HepG2 (cell line): ENCODE results near the gene PRPF4. TPM values are rescaled to one million over a fixed set of nuclear protein-coding genes. Genes with fewer than 3 reads are reported as not detected.

Source experiments
- ATAC-seq: fragments of 200-7000 bp; cut with Tn5 transposase; 3 replicates; pipeline ENCODE4 v1.9.1; 2020; ENCODE audit warnings: mild to moderate bottlenecking, moderate library complexity
- BruUV-seq: library from RNA; stranded (reverse); fragments of 400-500 nt; replicated peaks from 2 replicates; lab custom pipeline; 2021; lab: Mats Ljungman, UMichigan
- CTCF ChIA-PET: fragments of 300-600 bp; formaldehyde crosslinking; extraction: SDS; loops from one replicate; lab custom pipeline; 2021; ENCODE audit warnings: low total read pairs, inconsistent platforms, low intra/inter-chr PET ratio; lab: Yijun Ruan, JAX
- POLR2A ChIA-PET: fragments of 350-600 bp; sonication (Branson Sonifier 250); formaldehyde crosslinking; loops from one replicate; lab custom pipeline; 2020; ENCODE audit warnings: antibody characterized with exemption, inconsistent platforms; lab: Yijun Ruan, JAX
- DNase-seq: peaks from one replicate; pipeline ENCODE4 v3.0.0-alpha.2; 2015; ENCODE audit warnings: low spot score
- FAIRE-seq: peaks from 3 replicates; lab custom pipeline; 2011; peaks lifted over from hg19 to GRCh38; lab: Jason Lieb, UNC
- H2AFZ ChIP-seq: one replicate; pipeline ENCODE4 v1.6.1; 2011; ENCODE audit warnings: low read length, inconsistent platforms
- H3K27ac ChIP-seq: fragments of 300-600 bp; 3 replicates; pipeline ENCODE4 v1.8.0; 2011; ENCODE audit warnings: mixed run types, mild to moderate bottlenecking, mixed read lengths, low read length, inconsistent platforms; ENCODE audit not compliant: insufficient read depth; ENCODE audit errors: extremely low read length
- H3K27me3 ChIP-seq, 2 experiments: fragments of 200-600 bp in 1 of 2; 2 replicates in 1 of 2; 3 replicates in 1 of 2; pipeline versions ENCODE4 v1.6.0 to v1.8.0; 2011; ENCODE audit warnings: low read length in 2 of 2, mild to moderate bottlenecking in 2 of 2, moderate library complexity in 2 of 2, inconsistent platforms in 1 of 2; ENCODE audit not compliant: insufficient read depth in 2 of 2, control insufficient read depth in 1 of 2
- H3K36me3 ChIP-seq, 2 experiments: fragments of 200-600 bp in 1 of 2; replicated peaks in 1 of 2; 2 replicates in 1 of 2; 3 replicates in 1 of 2; pipeline versions ENCODE4 v1.5.1 to v1.8.0; 2011; ENCODE audit warnings: low read length in 2 of 2, inconsistent platforms in 1 of 2; ENCODE audit not compliant: insufficient read depth in 2 of 2, control insufficient read depth in 1 of 2
- H3K4me1 ChIP-seq: 2 replicates; pipeline ENCODE4 v1.5.1; 2012; ENCODE audit warnings: low read length, inconsistent platforms; ENCODE audit not compliant: insufficient read depth
- H3K4me2 ChIP-seq: 2 replicates; pipeline ENCODE4 v1.6.0; 2011; ENCODE audit warnings: low read depth, low read length, inconsistent platforms
- H3K4me3 ChIP-seq, 3 experiments: fragments of 200-600 bp in 1 of 3; sonication (generic), shearing (Covaris generic) in 1 of 3; replicated peaks in 1 of 3; 2 replicates each; pipeline ENCODE4 v1.5.1; 2011 to 2016; ENCODE audit warnings: low read length in 3 of 3, inconsistent platforms in 2 of 3, low read depth in 2 of 3, mild to moderate bottlenecking in 2 of 3, control low read depth in 1 of 3, mixed read lengths in 1 of 3; ENCODE audit not compliant: insufficient read depth in 1 of 3
- H3K79me2 ChIP-seq: one replicate; pipeline ENCODE4 v1.6.1; 2011; ENCODE audit warnings: low read length, inconsistent platforms; ENCODE audit not compliant: insufficient read depth
- H3K9ac ChIP-seq: 2 replicates; pipeline ENCODE4 v1.6.0; 2011; ENCODE audit warnings: mild to moderate bottlenecking, low read depth, low read length, inconsistent platforms; ENCODE audit not compliant: insufficient read depth
- H3K9me3 ChIP-seq: 2 replicates; pipeline ENCODE4 v1.5.1; 2012; ENCODE audit warnings: mild to moderate bottlenecking, low read length
- H4K20me1 ChIP-seq: 2 replicates; pipeline ENCODE4 v1.6.0; 2011; ENCODE audit warnings: inconsistent platforms, mild to moderate bottlenecking, low read length, moderate library complexity; ENCODE audit not compliant: insufficient read depth
- HNF4G ChIP-seq, 2 experiments: sonication (generic) in 1 of 2; formaldehyde crosslinking in 1 of 2; IDR thresholded peaks; 2 replicates each; pipeline versions ENCODE4 v1.4.0 to v1.6.1; 2011 to 2020; ENCODE audit warnings: borderline replicate concordance in 2 of 2, low read depth in 2 of 2, mild to moderate bottlenecking in 2 of 2, low read length in 1 of 2, missing genetic modification reagents in 1 of 2, moderate library complexity in 1 of 2
- MTA1 ChIP-seq: sonication (generic); formaldehyde crosslinking; IDR thresholded peaks from 2 replicates; pipeline ENCODE4 v1.4.0; 2020; ENCODE audit warnings: missing genetic modification reagents, mild to moderate bottlenecking, borderline replicate concordance
- MYC ChIP-seq: sonication (generic); formaldehyde crosslinking; IDR thresholded peaks from 2 replicates; pipeline ENCODE4 v1.9.0; 2021; ENCODE audit warnings: missing genetic modification reagents, borderline replicate concordance
- NFKB2 ChIP-seq: sonication (generic); formaldehyde crosslinking; IDR thresholded peaks from 2 replicates; pipeline ENCODE4 v1.4.0; 2020; ENCODE audit warnings: missing genetic modification reagents, borderline replicate concordance
- RARA ChIP-seq: IDR thresholded peaks from 2 replicates; pipeline ENCODE4 v1.6.1; 2016; ENCODE audit warnings: missing genetic modification reagents, missing compliant biosample characterization
- YEATS2 ChIP-seq: sonication (generic); formaldehyde crosslinking; IDR thresholded peaks from 2 replicates; pipeline ENCODE4 v1.4.0; 2020; ENCODE audit warnings: missing genetic modification reagents, borderline replicate concordance
- ZFX ChIP-seq: sonication (generic); formaldehyde crosslinking; IDR thresholded peaks from 2 replicates; pipeline ENCODE4 v1.4.0; 2020; ENCODE audit warnings: mild to moderate bottlenecking, low read depth, missing genetic modification reagents, moderate library complexity
- ZNF235 ChIP-seq: sonication (generic); formaldehyde crosslinking; IDR thresholded peaks from 2 replicates; pipeline ENCODE4 v1.8.1; 2023; ENCODE audit warnings: mild to moderate bottlenecking, missing genetic modification reagents, borderline replicate concordance
- ZNF274 ChIP-seq: sonication (generic); formaldehyde crosslinking; IDR thresholded peaks from 2 replicates; pipeline ENCODE4 v1.5.1; 2020; ENCODE audit warnings: mild to moderate bottlenecking, missing genetic modification reagents
- ZNF350 ChIP-seq: sonication (generic); formaldehyde crosslinking; IDR thresholded peaks from 2 replicates; pipeline ENCODE4 v1.4.0; 2020; ENCODE audit warnings: mild to moderate bottlenecking, low read depth, missing genetic modification reagents, borderline replicate concordance
- ZNF432 ChIP-seq: sonication (generic); formaldehyde crosslinking; IDR thresholded peaks from 2 replicates; pipeline ENCODE4 v1.5.0; 2020; ENCODE audit warnings: missing genetic modification reagents, mild to moderate bottlenecking, borderline replicate concordance
- ZNF550 ChIP-seq: sonication (generic); formaldehyde crosslinking; IDR thresholded peaks from 2 replicates; pipeline ENCODE4 v1.4.0; 2020; ENCODE audit warnings: mild to moderate bottlenecking, missing genetic modification reagents, borderline replicate concordance
- WGBS: methylation state at CpG from one replicate; pipeline ENCODE4 v1.1.6; 2017; ENCODE audit warnings: low lambda C conversion rate; 5-methylcytosine and 5-hydroxymethylcytosine counted together
- in situ Hi-C: cut with HindIII; loops from 2 replicates; pipeline ENCODE4 v1.10.0; 2017; ENCODE audit warnings: low pct_unique_long_range_greater_than_20kb; ENCODE audit not compliant: extremely low pct_ligation_motif_present
- intact Hi-C: fragments of 100-400 bp; cut with micrococcal nuclease; formaldehyde crosslinking; loops from one replicate; pipeline ENCODE4 v1.10.0; 2022; ENCODE audit not compliant: unreplicated experiment
- polyA plus RNA-seq, 8 experiments: library from polyadenylated mRNA; depleted of rRNA in 3 of 8; stranded (reverse) in 7 of 8; unstranded in 1 of 8; fragments of >200 nt; fragmentation: Illumina TruSeq in 4 of 8; extraction: Trizol in 4 of 8; gene quantifications; 2 replicates each; pipeline versions ENCODE4 v1.2.1 to v1.2.3, GENCODE V29; 2011 to 2016; ENCODE audit warnings: low read depth in 4 of 8, missing spikeins in 1 of 8, mixed read lengths in 1 of 8; ENCODE audit not compliant: insufficient read depth in 1 of 8
- total RNA-seq, 5 experiments: library from RNA; depleted of rRNA; stranded (reverse); fragments of >200 nt; fragmentation: Illumina TruSeq; extraction: Trizol; gene quantifications; 2 replicates each; pipeline ENCODE4 v1.2.3, GENCODE V29; 2016; ENCODE audit warnings: low read depth in 1 of 5
- TF ChIP-seq, protein P1 (sequence below): sonication (generic); formaldehyde crosslinking; IDR thresholded peaks from 2 replicates; pipeline ENCODE4 v1.5.0; 2020; ENCODE audit warnings: mild to moderate bottlenecking, missing genetic modification reagents
- TF ChIP-seq, protein P2 (sequence below): sonication (generic); formaldehyde crosslinking; IDR thresholded peaks from 2 replicates; pipeline ENCODE4 v1.4.0; 2020; ENCODE audit warnings: missing genetic modification reagents, borderline replicate concordance
- TF ChIP-seq, protein P3 (sequence below): IDR thresholded peaks from 2 replicates; pipeline ENCODE4 v1.6.1; 2012; ENCODE audit warnings: inconsistent platforms
- TF ChIP-seq, protein P4 (sequence below): IDR thresholded peaks from 2 replicates; pipeline ENCODE4 v1.4.0; 2020; ENCODE audit warnings: mild to moderate bottlenecking, missing genetic modification reagents

Gene PRPF4
- total and polyA plus RNA-seq, 2 of the 13 experiments (the other 11 are each of a cell fraction or from before 2014, with no cell fraction given): 10.3 to 49.0 TPM

DNA sequence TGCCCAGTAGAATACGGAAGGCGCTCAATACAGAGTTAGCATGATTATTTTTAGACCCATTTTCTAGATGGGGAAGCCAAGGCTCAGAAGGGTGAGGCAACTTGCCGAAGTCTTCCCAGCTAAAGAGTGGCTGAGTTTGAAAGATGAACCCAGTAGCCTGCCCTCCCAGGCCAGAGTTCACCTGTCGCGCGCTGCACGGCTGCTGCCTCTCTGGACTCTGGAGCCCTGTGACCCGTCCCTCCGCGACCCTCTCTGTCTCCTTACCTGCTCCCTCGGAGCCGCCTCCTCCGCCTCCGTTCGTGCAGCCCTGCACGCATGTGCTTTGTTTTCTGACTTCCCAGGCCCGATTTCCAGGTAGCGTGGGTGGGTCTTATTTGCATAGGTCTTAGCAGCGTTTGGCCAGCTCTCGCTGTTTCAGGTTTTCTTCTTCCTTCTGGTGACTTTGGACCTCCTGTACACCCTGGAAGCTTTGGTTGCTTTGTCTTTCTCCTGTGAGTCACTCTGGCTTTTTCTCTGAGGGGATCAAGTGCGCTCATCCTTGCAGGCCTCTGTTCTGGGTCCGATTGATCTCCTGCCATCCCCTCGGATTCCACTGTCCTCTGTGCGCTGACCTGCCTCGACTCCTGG, 27.4 kb downstream of the PRPF4 start, which contains the start of gene RNF183:
TSS of gene RNF183 (minus strand) at position 585 of the 627 bp plus-strand sequence. CDS start 5,192 bp downstream, outside the sequence.
- intact Hi-C loops (no loop called here), in situ Hi-C loops (no loop called here)
- Histone ChIP-seq H4K20me1 (no peaks in the 10 kb centered on the region), H3K79me2 (no peaks in the 10 kb centered on the region), H3K9ac (peak within 1 kb of the TSS; percentile 18), H3K27me3 (no peaks in the 10 kb centered on the region; a peak in 1 of 5 replicates), H2AFZ (peak within 1 kb of the TSS; percentile 82), H3K4me1 (peaks cover 31% of the 10 kb centered on the region), H3K27ac (peak within 1 kb of the TSS; percentile 4), H3K4me3 (peak within 1 kb of the TSS; percentile 45 to 63 (median 53)), H3K4me2 (peak within 1 kb of the TSS; percentile 88), H3K36me3 (no peaks in the 10 kb centered on the region), H3K9me3 (no peaks in the 10 kb centered on the region)
- ATAC-seq (peak; percentile 80), FAIRE-seq (peak; percentile 15), DNase-seq (peak; percentile 40)
- WGBS: 7% methylated on average over 20 of the region's 25 CpGs
- no TSS peak for BruUV-seq
- POLR2A ChIA-PET: interaction anchor here (0.7 to 1.3 kb wide), 3 partner anchors 27 to 108 kb away, joined by 3 to 5 read pairs (median 3); partner anchors contain the start of genes C9orf43, CDC26, POLE3 and PRPF4
- CTCF ChIA-PET: no interaction called here
- TF ChIP-seq MYC (CRISPR knock-in tag): peak; percentile 65
- 0 out of 2 replicates have a peak, but pooled peaks have one; percentile 52 for TF ChIP-seq ZNF274 (CRISPR knock-in tag)
- TF ChIP-seq, protein P1, sequence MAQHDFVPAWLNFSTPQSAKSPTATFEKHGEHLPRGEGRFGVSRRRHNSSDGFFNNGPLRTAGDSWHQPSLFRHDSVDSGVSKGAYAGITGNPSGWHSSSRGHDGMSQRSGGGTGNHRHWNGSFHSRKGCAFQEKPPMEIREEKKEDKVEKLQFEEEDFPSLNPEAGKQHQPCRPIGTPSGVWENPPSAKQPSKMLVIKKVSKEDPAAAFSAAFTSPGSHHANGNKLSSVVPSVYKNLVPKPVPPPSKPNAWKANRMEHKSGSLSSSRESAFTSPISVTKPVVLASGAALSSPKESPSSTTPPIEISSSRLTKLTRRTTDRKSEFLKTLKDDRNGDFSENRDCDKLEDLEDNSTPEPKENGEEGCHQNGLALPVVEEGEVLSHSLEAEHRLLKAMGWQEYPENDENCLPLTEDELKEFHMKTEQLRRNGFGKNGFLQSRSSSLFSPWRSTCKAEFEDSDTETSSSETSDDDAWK (CRISPR knock-in tag): no peak
- no peak for TF ChIP-seq YEATS2 (CRISPR knock-in tag)
- TF ChIP-seq RARA: 0 out of 2 replicates have a peak, but pooled peaks have one; percentile 6
- TF ChIP-seq, protein P2, sequence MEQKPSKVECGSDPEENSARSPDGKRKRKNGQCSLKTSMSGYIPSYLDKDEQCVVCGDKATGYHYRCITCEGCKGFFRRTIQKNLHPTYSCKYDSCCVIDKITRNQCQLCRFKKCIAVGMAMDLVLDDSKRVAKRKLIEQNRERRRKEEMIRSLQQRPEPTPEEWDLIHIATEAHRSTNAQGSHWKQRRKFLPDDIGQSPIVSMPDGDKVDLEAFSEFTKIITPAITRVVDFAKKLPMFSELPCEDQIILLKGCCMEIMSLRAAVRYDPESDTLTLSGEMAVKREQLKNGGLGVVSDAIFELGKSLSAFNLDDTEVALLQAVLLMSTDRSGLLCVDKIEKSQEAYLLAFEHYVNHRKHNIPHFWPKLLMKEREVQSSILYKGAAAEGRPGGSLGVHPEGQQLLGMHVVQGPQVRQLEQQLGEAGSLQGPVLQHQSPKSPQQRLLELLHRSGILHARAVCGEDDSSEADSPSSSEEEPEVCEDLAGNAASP: peak; percentile 11; the same call in 1 of the 2 replicates
- TF ChIP-seq NFKB2 (CRISPR knock-in tag): peak; percentile 60; the same call in 1 of the 2 replicates
- TF ChIP-seq ZNF235 (CRISPR knock-in tag): no peak
- peak; percentile 64 for TF ChIP-seq ZFX (CRISPR knock-in tag)
- TF ChIP-seq ZNF350: peak; percentile 56; the same call in 1 of the 2 replicates
- TF ChIP-seq, protein P3, sequence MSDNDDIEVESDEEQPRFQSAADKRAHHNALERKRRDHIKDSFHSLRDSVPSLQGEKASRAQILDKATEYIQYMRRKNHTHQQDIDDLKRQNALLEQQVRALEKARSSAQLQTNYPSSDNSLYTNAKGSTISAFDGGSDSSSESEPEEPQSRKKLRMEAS: peak; percentile 76
- TF ChIP-seq, protein P4, sequence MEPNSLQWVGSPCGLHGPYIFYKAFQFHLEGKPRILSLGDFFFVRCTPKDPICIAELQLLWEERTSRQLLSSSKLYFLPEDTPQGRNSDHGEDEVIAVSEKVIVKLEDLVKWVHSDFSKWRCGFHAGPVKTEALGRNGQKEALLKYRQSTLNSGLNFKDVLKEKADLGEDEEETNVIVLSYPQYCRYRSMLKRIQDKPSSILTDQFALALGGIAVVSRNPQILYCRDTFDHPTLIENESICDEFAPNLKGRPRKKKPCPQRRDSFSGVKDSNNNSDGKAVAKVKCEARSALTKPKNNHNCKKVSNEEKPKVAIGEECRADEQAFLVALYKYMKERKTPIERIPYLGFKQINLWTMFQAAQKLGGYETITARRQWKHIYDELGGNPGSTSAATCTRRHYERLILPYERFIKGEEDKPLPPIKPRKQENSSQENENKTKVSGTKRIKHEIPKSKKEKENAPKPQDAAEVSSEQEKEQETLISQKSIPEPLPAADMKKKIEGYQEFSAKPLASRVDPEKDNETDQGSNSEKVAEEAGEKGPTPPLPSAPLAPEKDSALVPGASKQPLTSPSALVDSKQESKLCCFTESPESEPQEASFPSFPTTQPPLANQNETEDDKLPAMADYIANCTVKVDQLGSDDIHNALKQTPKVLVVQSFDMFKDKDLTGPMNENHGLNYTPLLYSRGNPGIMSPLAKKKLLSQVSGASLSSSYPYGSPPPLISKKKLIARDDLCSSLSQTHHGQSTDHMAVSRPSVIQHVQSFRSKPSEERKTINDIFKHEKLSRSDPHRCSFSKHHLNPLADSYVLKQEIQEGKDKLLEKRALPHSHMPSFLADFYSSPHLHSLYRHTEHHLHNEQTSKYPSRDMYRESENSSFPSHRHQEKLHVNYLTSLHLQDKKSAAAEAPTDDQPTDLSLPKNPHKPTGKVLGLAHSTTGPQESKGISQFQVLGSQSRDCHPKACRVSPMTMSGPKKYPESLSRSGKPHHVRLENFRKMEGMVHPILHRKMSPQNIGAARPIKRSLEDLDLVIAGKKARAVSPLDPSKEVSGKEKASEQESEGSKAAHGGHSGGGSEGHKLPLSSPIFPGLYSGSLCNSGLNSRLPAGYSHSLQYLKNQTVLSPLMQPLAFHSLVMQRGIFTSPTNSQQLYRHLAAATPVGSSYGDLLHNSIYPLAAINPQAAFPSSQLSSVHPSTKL (CRISPR knock-in tag): peak; percentile 25; the same call in 1 of the 2 replicates
- no peak; the same call in 1 of the 2 replicates for TF ChIP-seq ZNF432 (CRISPR knock-in tag)
- no peak for TF ChIP-seq ZNF550 (CRISPR knock-in tag)
- TF ChIP-seq MTA1 (CRISPR knock-in tag): peak; percentile 80
- TF ChIP-seq HNF4G (IDR thresholded peaks at IDR 0.05; ENCODE audit: borderline replicate concordance, low read depth, low read length): no peak
- TF ChIP-seq HNF4G (CRISPR knock-in tag; IDR thresholded peaks at IDR 0.05; ENCODE audit: borderline replicate concordance, low read depth): 0 out of 2 replicates have a peak, but pooled peaks have one; percentile 14
